ENCODE data around the gene POU2AF2. TPM values are rescaled to one million over a fixed set of nuclear protein-coding genes. Genes with fewer than 3 reads are reported as not detected.
"Not testable (repeated sequence)": the region's sequence is repeated elsewhere in the genome, so short reads cannot be mapped to it uniquely, and the experiment has no call there.

Gene POU2AF2
- total RNA-seq, 1 experiment from 2014 or later = not detected

GRCh38 chr11:111259896-111260295 is 14.4 kb downstream of the POU2AF2 start:
- Histone ChIP-seq H2AFZ (ENCODE audit: low read length) (no peak overlapping the region), H3K4me2 (ENCODE audit: low read depth, low read length, poor library complexity, severe bottlenecking) (no peak overlapping the region), H3K9me3 (ENCODE audit: low read length) (no peaks in the 10 kb centered on the region), H3K36me3 (ENCODE audit: insufficient read depth, low read length) (no peaks in the 10 kb centered on the region), H3K79me2 (ENCODE audit: low read length) (no peaks in the 10 kb centered on the region), H3K9ac (ENCODE audit: low read length) (no peak overlapping the region), H3K27ac (ENCODE audit: low read length) (no peak overlapping the region), H3K27me3 (ENCODE audit: low read length) (no peaks in the 10 kb centered on the region), H3K4me1 (ENCODE audit: low read length) (no peaks in the 10 kb centered on the region), H3K4me3 (ENCODE audit: low read length) (no peak overlapping the region), H3K9me2 (replicated peaks; ENCODE audit: insufficient read depth, low read length) (no peaks in the 10 kb centered on the region), H4K20me1 (ENCODE audit: insufficient read depth, low read depth, low read length) (no peaks in the 10 kb centered on the region)
- DNase-seq = no peak

GRCh38 chr11:111260811-111261210 is 15.3 kb downstream of the POU2AF2 start:
- DNase-seq = no peak
- no peaks in the 10 kb centered on the region for H3K79me2 ChIP-seq (ENCODE audit: low read length)
- H3K9ac ChIP-seq (ENCODE audit: low read length) = no peak overlapping the region
- no peaks in the 10 kb centered on the region for H3K9me3 ChIP-seq (ENCODE audit: low read length)
- H3K27ac ChIP-seq (ENCODE audit: low read length) = no peak overlapping the region
- no peaks in the 10 kb centered on the region for H4K20me1 ChIP-seq (ENCODE audit: insufficient read depth, low read depth, low read length)
- H2AFZ ChIP-seq (ENCODE audit: low read length) = no peak overlapping the region
- H3K9me2 ChIP-seq (replicated peaks; ENCODE audit: insufficient read depth, low read length) = no peaks in the 10 kb centered on the region
- H3K4me1 ChIP-seq (ENCODE audit: low read length) = no peaks in the 10 kb centered on the region
- H3K4me2 ChIP-seq (ENCODE audit: low read depth, low read length, poor library complexity, severe bottlenecking) = no peak overlapping the region
- no peak overlapping the region for H3K4me3 ChIP-seq (ENCODE audit: low read length)
- H3K27me3 ChIP-seq (ENCODE audit: low read length) = no peaks in the 10 kb centered on the region
- no peaks in the 10 kb centered on the region for H3K36me3 ChIP-seq (ENCODE audit: insufficient read depth, low read length)

- no peak for DNase-seq
Observed at GRCh38 chr11:111264646-111265045, 19.1 kb downstream of the POU2AF2 start.

GRCh38 chr11:111265421-111265820 is 19.9 kb downstream of the POU2AF2 start:
- Histone ChIP-seq H3K27me3 (ENCODE audit: low read length) (no peaks in the 10 kb centered on the region), H3K9me2 (replicated peaks; ENCODE audit: insufficient read depth, low read length) (no peaks in the 10 kb centered on the region), H3K36me3 (ENCODE audit: insufficient read depth, low read length) (no peaks in the 10 kb centered on the region), H3K27ac (ENCODE audit: low read length) (no peak overlapping the region), H3K79me2 (ENCODE audit: low read length) (no peaks in the 10 kb centered on the region), H3K4me3 (ENCODE audit: low read length) (no peak overlapping the region), H3K4me1 (ENCODE audit: low read length) (no peaks in the 10 kb centered on the region), H3K9me3 (ENCODE audit: low read length) (no peaks in the 10 kb centered on the region), H4K20me1 (ENCODE audit: insufficient read depth, low read depth, low read length) (no peaks in the 10 kb centered on the region), H2AFZ (ENCODE audit: low read length) (no peak overlapping the region), H3K9ac (ENCODE audit: low read length) (no peak overlapping the region), H3K4me2 (ENCODE audit: low read depth, low read length, poor library complexity, severe bottlenecking) (no peak overlapping the region)
- DNase-seq = no peak

More at GRCh38 chr11:111264646-111265045, 19.1 kb downstream of the POU2AF2 start:
- H3K27ac ChIP-seq (ENCODE audit: low read length) = no peak overlapping the region
- H2AFZ ChIP-seq (ENCODE audit: low read length) = no peak overlapping the region
- H3K27me3 ChIP-seq (ENCODE audit: low read length) = no peaks in the 10 kb centered on the region
- no peaks in the 10 kb centered on the region for H4K20me1 ChIP-seq (ENCODE audit: insufficient read depth, low read depth, low read length)
- no peaks in the 10 kb centered on the region for H3K9me2 ChIP-seq (replicated peaks; ENCODE audit: insufficient read depth, low read length)
- no peaks in the 10 kb centered on the region for H3K36me3 ChIP-seq (ENCODE audit: insufficient read depth, low read length)
- H3K4me1 ChIP-seq (ENCODE audit: low read length) = no peaks in the 10 kb centered on the region
- H3K4me2 ChIP-seq (ENCODE audit: low read depth, low read length, poor library complexity, severe bottlenecking) = no peak overlapping the region
- H3K79me2 ChIP-seq (ENCODE audit: low read length) = no peaks in the 10 kb centered on the region
- no peaks in the 10 kb centered on the region for H3K9me3 ChIP-seq (ENCODE audit: low read length)
- no peak overlapping the region for H3K9ac ChIP-seq (ENCODE audit: low read length)
- H3K4me3 ChIP-seq (ENCODE audit: low read length) = no peak overlapping the region

GRCh38 chr11:111268303-111268702 is 22.8 kb downstream of the POU2AF2 start:
- not testable (repeated sequence) for H3K36me3 ChIP-seq (ENCODE audit: insufficient read depth, low read length); H3K79me2 ChIP-seq (ENCODE audit: low read length); H3K4me2 ChIP-seq (ENCODE audit: low read depth, low read length, poor library complexity, severe bottlenecking); H4K20me1 ChIP-seq (ENCODE audit: insufficient read depth, low read depth, low read length); H3K9me3 ChIP-seq (ENCODE audit: low read length); H3K9ac ChIP-seq (ENCODE audit: low read length); H3K4me3 ChIP-seq (ENCODE audit: low read length); H3K27me3 ChIP-seq (ENCODE audit: low read length); H2AFZ ChIP-seq (ENCODE audit: low read length); H3K9me2 ChIP-seq (replicated peaks; ENCODE audit: insufficient read depth, low read length); H3K27ac ChIP-seq (ENCODE audit: low read length); DNase-seq
- peaks cover 14% of the 10 kb centered on the region for H3K4me1 ChIP-seq (ENCODE audit: low read length)

- Histone ChIP-seq H3K27me3 (ENCODE audit: low read length) (0 out of 2 replicates have a peak, but pooled peaks cover 3% of the 10 kb centered on the region), H3K79me2 (ENCODE audit: low read length) (no peaks in the 10 kb centered on the region), H3K4me1 (ENCODE audit: low read length) (peaks cover 24% of the 10 kb centered on the region), H3K9ac (ENCODE audit: low read length) (no peak overlapping the region), H3K4me3 (ENCODE audit: low read length) (no peak overlapping the region), H3K9me3 (ENCODE audit: low read length) (no peaks in the 10 kb centered on the region), H3K36me3 (ENCODE audit: insufficient read depth, low read length) (no peaks in the 10 kb centered on the region), H3K27ac (ENCODE audit: low read length) (no peak overlapping the region), H3K9me2 (replicated peaks; ENCODE audit: insufficient read depth, low read length) (no peaks in the 10 kb centered on the region), H4K20me1 (ENCODE audit: insufficient read depth, low read depth, low read length) (no peaks in the 10 kb centered on the region), H3K4me2 (ENCODE audit: low read depth, low read length, poor library complexity, severe bottlenecking) (no peak overlapping the region), H2AFZ (ENCODE audit: low read length) (no peak overlapping the region)
- DNase-seq = no peak
Observed at GRCh38 chr11:111269146-111269868, 23.8 kb downstream of the POU2AF2 start.

- H3K4me1 ChIP-seq (ENCODE audit: low read length) = peaks cover 24% of the 10 kb centered on the region
- no peaks in the 10 kb centered on the region for H3K9me3 ChIP-seq (ENCODE audit: low read length)
- no peak overlapping the region for H3K27ac ChIP-seq (ENCODE audit: low read length)
- H3K4me2 ChIP-seq (ENCODE audit: low read depth, low read length, poor library complexity, severe bottlenecking) = no peak overlapping the region
- no peaks in the 10 kb centered on the region for H3K36me3 ChIP-seq (ENCODE audit: insufficient read depth, low read length)
- H3K79me2 ChIP-seq (ENCODE audit: low read length) = no peaks in the 10 kb centered on the region
- no peak overlapping the region for H2AFZ ChIP-seq (ENCODE audit: low read length)
- H4K20me1 ChIP-seq (ENCODE audit: insufficient read depth, low read depth, low read length) = no peaks in the 10 kb centered on the region
- no peaks in the 10 kb centered on the region for H3K9me2 ChIP-seq (replicated peaks; ENCODE audit: insufficient read depth, low read length)
- H3K4me3 ChIP-seq (ENCODE audit: low read length) = no peak overlapping the region
- no peak for DNase-seq
- H3K27me3 ChIP-seq (ENCODE audit: low read length) = 0 out of 2 replicates have a peak, but pooled peaks cover 3% of the 10 kb centered on the region
- no peak overlapping the region for H3K9ac ChIP-seq (ENCODE audit: low read length)
Observed at GRCh38 chr11:111272420-111272819, 26.9 kb downstream of the POU2AF2 start.

- Histone ChIP-seq H3K4me3 (ENCODE audit: low read length) (no peak overlapping the region), H3K27me3 (ENCODE audit: low read length) (0 out of 2 replicates have a peak, but pooled peaks cover 4% of the 10 kb centered on the region), H3K79me2 (ENCODE audit: low read length) (no peaks in the 10 kb centered on the region), H3K9ac (ENCODE audit: low read length) (no peak overlapping the region), H3K27ac (ENCODE audit: low read length) (no peak overlapping the region), H3K4me2 (ENCODE audit: low read depth, low read length, poor library complexity, severe bottlenecking) (no peak overlapping the region), H2AFZ (ENCODE audit: low read length) (no peak overlapping the region), H3K4me1 (ENCODE audit: low read length) (peaks cover 13% of the 10 kb centered on the region), H3K36me3 (ENCODE audit: insufficient read depth, low read length) (no peaks in the 10 kb centered on the region), H3K9me3 (ENCODE audit: low read length) (no peaks in the 10 kb centered on the region), H4K20me1 (ENCODE audit: insufficient read depth, low read depth, low read length) (no peaks in the 10 kb centered on the region), H3K9me2 (replicated peaks; ENCODE audit: insufficient read depth, low read length) (no peaks in the 10 kb centered on the region)
- no peak for DNase-seq
Observed at GRCh38 chr11:111282562-111283075, 37.1 kb downstream of the POU2AF2 start.

Measured in Karpas-422 (cell line).